ENCODE data around the gene ARHGEF7.

DNA sequence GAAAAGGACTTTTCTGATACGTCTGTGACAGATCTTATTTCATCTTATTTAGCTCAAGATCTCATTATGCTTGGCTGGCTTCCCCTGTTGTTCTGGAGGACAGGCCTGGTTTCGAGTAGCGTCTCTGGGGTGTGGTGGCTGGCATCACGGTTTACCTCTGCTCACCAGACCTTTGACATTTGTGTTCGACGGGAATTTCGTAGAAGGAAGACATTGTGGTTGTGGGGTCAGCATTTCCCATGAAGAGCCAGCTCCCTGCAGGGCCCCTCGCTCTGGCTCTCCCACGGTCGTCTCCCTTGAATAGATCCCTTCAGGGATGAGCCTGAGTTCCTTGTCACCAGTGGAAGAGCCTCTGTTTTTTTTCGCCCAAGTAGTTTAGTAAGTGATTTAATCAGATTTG is 126.8 kb downstream of the ARHGEF7 start:
- TF ChIP-seq, protein P1, sequence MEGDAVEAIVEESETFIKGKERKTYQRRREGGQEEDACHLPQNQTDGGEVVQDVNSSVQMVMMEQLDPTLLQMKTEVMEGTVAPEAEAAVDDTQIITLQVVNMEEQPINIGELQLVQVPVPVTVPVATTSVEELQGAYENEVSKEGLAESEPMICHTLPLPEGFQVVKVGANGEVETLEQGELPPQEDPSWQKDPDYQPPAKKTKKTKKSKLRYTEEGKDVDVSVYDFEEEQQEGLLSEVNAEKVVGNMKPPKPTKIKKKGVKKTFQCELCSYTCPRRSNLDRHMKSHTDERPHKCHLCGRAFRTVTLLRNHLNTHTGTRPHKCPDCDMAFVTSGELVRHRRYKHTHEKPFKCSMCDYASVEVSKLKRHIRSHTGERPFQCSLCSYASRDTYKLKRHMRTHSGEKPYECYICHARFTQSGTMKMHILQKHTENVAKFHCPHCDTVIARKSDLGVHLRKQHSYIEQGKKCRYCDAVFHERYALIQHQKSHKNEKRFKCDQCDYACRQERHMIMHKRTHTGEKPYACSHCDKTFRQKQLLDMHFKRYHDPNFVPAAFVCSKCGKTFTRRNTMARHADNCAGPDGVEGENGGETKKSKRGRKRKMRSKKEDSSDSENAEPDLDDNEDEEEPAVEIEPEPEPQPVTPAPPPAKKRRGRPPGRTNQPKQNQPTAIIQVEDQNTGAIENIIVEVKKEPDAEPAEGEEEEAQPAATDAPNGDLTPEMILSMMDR (IDR thresholded peaks at IDR 0.05) = no peak
- TF ChIP-seq POLR2A (IDR thresholded peaks at IDR 0.05) = no peak
